NCI-H748 (cell line): ENCODE data around the gene VMAC.

Source experiments
- DNase-seq: peaks from one replicate; lab custom pipeline; 2025; ENCODE audit not compliant: unreplicated experiment; lab: John Stamatoyannopoulos, UW

VMAC gene

DNA sequence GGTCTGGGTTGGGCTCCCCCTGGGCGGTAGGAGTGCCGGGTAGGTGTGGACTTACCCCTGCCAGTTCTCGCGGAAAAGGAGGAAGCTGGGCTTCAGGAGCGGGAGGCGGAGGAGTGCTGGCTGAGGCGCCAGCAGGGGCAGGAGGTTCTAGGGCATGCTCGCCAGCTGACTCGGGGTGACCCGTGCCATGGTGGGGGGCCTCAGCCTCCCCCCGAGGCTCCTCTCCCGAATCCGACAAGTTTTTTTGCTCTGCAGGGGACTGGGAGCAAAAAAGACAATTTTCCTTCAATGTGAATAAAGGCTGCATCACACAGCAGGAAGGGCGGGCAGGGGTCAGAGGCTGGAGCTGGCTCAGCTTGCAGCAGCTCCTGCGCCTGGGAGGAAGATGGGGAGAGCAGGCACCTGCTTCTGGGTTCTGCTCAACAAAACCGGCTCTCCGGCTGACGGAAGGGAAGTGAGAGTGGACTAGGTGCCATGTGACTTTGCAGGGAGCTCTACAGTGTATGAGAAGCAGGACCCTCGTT is 46.7 kb downstream of the VMAC start:
- no peak for DNase-seq

DNA sequence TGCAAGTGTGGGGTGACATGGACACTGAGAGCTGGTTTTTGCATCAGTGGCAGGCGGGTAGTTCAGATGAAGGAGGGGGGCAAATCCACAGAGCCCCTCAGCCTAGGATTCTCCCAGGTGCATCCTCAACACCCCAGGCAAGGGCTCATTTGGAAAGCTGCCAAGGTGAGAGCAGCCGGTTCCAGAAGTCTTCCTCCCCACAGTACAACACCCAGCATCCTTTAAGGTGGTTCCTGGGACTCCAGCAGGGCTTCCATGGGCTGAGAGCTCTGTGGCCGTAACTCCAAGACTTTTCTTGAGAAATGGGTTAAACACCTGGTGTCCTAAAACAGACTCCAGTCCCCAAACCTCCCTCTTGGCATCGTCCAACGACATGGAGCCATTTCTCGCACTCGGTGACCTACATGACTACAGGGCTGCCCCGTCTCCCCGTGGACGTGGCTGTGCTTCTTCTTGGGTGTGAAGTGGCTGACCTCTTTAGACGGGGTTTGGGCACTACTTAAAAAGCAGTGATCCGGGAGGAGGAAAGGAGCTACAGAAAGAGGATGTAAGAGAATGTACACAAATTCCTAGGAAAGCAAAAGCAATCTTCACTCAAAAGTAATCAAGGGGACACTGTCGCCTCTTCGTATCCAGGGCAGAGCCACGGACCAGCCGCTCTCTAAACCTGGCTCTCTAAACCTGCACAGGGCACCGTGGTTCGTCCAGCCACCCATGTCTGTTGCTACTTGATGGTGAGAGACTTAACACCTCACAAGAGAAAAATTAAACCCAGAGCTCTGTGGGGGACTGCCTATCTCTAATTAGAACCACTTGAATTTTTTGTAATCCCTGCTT is 47.7 kb downstream of the VMAC start:
- peak; percentile 2 for DNase-seq

DNA sequence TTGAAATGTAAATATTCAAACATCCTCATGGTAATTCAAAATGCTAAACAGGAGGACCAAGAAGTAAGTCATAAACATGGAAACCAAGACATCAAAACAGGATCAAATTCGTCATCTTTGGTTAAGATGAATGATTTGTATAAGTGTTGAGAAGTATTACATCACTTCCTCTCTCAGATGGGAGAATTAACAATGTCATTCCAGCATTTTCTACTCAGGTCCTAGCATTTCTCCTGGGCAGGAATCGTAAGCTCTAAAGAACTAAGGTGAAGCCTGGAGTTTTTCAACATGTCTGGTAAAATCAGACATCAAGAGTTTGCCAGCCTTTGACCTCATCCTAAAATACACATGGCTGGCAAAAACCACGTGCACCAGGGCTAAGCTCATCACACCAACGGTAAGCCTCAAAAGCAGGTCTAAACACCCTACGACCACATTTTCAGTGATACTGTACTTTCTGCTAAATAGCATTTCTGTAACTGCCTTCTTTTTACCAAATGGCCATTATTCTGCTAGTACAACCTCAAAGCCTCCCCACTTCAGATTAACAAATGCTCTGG is 48.4 kb downstream of the VMAC start:
- DNase-seq = no peak

DNA sequence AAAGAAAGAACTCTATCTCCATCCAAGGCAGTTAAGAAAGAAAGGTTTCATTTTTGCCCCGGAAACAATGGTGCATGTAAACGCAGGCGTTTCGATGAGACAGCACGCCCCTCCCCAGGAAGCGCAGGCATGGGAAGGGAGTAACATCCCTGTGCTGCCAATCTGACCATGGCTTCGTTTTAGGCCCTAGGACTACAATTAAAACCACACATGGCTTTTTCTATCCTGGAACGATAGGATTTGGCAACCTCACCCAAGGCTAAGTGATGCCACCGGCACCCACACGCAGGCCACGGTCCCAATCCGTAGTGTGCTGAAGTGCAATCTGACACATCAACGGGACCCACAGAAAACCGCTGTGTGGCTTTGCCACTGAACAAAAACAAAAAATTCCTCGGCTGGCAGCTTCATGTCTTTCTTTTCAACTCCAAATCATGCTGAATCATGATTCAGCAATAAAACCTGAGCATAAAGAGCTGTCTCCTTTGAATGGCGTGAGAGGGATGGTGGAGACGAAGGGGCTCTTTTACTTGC is 49.1 kb downstream of the VMAC start:
- no peak for DNase-seq

DNA sequence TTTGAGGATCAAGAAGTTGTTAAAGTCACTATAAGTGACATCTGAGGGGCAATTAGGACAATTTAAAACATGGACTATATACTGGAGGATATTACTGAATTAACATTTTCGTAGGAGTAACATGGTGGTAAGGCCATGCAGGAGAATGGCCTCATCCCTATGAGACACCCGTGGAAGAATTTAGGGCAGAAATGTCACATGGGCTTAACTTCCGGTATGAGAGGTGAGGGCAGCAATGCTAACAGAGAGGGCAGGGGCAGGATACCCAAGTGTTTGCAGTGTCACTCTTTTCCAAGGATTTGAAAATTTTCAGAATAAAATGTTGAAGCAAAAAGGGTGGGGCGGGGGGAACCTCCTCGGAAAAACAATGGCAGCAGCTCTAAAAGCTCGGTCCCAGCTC is 49.6 kb downstream of the VMAC start:
- no peak for DNase-seq

DNA sequence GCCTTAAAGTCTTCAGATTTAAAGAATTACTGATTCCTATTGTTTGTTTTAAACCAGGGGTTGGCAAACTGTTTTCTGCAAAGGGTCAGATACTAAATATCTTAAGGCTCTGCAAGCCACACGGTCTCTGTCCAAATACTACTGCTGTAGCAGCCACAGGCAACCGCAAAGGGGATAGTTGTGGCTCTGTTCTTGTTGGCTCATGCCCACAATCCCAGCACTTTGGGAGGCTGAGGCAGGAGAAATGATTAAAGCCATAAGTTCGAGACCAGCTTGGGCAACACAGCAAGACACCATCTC is 50.9 kb downstream of the VMAC start:
- no peak for DNase-seq

DNA sequence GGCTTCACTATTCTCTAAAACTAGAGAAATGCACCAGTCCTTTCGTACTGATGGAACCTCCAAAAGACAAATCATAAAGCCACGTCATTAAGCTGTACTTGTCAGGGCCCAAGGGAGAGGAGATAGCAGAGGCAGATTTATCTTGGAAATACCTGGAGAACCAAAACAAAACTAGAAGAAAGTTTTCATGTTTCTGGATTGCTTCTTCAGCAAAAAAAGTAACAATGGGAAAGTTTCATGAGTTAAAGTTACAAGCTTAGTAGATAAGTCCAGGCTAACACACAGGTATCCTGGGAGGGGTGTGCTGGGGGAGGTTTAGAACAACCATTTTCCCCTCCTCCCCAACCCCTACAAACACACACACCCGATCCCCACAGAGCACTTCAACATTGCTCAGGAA is 51.7 kb downstream of the VMAC start:
- no peak for DNase-seq

DNA sequence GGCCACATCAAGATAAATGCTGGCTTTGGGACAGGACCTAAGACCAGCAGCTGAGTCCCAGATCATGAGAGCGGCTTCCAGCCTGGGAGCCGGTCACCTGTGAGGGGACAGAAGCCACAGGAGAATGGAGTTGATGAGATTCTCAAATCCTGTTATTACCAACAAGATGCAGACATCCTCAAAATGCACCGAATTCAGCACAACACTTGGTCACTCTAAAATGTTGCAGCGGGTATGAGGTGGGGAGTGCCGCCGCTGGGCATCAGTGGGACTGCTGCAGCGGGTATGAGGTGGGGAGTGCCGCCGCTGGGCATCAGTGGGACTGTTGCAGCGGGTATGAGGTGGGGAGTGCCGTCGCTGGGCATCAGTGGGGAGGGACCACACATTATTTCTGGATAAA is 52.1 kb downstream of the VMAC start:
- DNase-seq = peak; percentile 39

DNA sequence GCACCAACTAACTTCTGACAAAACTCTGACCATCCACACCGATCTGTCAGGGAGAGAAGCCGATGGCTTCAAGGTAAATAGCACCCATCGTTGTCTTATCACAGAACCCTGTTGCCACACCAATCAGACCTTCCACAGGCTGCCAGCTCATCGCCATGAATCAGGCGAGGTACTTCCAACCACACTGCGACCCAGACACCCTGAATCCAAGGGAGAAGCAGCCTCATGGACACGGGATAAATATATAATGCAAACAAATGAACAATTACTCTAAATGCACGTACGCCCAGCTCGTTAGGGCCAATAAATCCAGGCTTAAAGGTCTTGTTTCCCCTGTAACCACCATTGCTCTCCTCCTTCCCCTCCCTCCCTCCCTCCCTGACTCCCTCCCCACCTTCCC is 52.5 kb downstream of the VMAC start:
- DNase-seq = peak; percentile 83

DNA sequence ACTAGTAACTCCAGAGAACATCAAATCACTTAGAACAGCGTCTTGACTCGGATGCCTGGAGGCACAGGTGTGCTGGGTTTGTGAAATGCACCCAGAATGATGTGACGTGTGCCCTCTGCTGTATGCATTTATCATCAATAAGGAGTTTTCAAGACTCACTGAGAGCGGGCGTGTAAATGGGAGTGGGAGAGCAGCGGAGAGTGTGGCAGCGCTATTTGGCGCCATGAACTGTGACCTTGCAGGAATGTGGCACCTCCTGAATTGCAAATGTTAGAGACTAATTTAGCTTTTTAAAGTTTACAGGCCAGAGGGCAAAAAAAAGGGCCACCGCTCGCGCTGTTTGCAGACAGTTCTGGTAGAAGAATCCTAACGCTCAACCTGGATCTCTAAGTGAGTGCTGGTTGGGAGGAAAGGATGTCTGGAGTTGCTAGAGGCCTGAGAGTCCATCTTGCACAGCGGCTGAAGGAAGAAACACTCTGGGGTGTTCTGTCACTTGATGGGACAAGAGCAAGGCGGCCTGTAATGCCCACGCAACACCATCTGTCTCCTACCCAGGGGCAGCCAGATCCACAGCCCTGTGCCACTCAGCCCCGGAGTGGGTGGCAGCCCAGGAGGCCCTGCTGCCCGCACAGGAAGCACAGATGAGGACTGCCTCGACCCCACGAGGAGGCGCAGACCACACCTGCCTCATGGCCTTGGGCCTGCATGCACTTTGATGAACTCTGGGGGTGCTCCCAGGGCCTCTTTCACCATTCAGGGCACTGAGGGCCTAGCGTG is 53.6 kb downstream of the VMAC start:
- peak; percentile 12 for DNase-seq

DNA sequence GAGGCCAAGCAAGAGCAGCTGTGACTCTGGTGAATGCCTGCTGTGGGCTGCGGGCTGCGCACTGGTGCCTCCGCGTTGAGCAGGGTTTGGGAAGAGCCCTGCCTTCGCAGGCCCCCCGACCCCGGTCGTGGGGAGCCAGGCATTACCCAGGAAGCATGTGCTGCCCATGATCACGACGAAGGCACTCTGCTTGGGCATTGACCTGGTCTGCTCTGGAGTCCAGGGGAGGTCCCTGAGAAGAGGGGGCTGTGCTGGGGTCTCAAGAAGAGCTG is 54.1 kb downstream of the VMAC start:
- DNase-seq = no peak

DNA sequence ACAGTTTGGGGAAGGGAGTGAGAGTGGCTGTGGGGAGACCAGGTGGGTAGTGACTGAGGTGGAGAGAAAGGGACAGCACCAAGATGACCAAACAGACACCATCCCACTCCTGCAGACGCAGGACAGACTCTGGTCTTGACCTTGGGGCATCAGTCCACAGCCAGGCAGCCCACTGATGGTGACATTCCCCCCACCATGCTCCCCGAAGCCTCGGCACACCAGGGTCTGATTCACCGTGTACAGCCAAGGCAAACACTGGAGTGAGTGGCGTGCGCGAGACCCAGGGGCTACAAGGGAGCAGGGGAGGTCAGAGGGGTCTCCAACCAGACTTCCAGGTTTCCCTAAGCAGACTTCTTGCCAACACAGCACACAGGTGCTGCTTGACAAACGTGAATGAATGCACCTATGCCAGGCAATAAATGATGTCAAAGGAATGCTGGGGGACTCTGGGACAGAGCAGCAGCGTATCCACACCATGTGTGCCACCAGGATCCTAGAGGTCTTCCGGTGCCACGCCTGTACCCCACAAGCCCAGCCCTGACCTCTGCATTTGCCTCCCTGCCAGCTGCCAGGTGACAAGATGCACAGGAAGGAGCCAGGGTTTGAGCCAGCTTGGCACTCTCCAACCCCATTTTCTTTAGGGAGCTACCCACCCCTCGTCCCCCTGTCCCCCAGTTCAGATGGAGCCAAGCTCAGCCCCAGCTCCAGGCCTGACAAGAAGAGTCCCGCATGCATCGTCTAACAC is 54.8 kb downstream of the VMAC start:
- DNase-seq = no peak
